Skeletal muscle satellite cell (primary cell): ENCODE results near the gene CAMTA1.
"Not testable (repeated sequence)": the region's sequence is repeated elsewhere in the genome, so short reads cannot be mapped to it uniquely, and the experiment has no call there.

Experiments
- H3K27me3 ChIP-seq: 2 replicates; pipeline ENCODE4 v1.7.0; 2013; ENCODE audit warnings: low read length; ENCODE audit not compliant: control insufficient read depth, insufficient read depth
- H3K36me3 ChIP-seq: 2 replicates; pipeline ENCODE4 v1.7.0; 2013; ENCODE audit warnings: mild to moderate bottlenecking, control low read depth, low read length; ENCODE audit not compliant: insufficient read depth
- H3K4me1 ChIP-seq: 2 replicates; pipeline ENCODE4 v1.7.0; 2013; ENCODE audit warnings: low read length; ENCODE audit not compliant: control insufficient read depth, insufficient read depth
- H3K4me2 ChIP-seq: 2 replicates; pipeline ENCODE4 v1.7.0; 2013; ENCODE audit warnings: mild to moderate bottlenecking, low read length
- H3K4me3 ChIP-seq: 2 replicates; pipeline ENCODE4 v1.7.0; 2013; ENCODE audit warnings: low read length
- H3K9ac ChIP-seq: 2 replicates; pipeline ENCODE4 v1.7.0; 2013; ENCODE audit warnings: mild to moderate bottlenecking, low read depth, low read length, moderate library complexity
- H3K9me3 ChIP-seq: replicated peaks from 2 replicates; pipeline ENCODE4 v1.7.0; 2013; ENCODE audit warnings: mild to moderate bottlenecking, control low read depth, low read length

The CAMTA1 gene

DNA sequence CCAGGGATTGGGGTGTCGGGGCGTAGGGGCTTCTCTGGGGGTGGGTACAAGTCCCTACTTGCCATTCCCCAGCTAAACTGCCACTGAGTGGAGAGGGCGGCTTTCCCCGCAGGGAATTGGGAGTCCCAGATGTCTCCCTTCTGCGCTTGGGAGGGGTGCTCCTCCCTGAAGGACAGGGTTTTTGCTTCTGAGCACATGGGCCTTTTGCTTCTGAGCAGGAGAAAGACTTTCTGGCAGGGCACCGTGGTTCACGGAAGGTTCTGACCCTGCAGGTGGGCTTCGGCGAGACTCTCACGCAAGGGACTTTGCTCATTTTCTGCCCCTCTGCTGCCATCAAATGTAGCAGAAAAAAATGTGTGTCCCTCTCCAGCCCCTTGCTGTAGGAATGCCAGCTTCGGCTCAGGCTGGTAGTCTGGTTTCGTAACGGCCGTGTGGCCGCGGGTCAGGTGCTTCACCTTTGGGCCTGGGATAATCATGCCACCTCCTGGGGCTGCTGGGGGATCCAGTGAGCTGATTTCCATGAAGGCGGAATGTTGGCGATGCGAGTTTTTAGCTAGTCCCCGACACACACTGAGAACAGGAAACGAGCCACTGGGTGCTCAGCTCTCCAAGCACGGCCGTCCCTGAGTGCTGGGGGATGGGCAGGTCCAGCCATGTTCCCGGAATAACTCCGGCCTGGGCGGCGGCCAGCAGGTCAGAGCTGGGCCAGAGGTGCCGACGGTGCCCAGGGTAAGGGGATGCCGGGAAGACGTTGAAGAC is 364.0 kb downstream of the CAMTA1 start:
- no peak overlapping the region for H3K9ac ChIP-seq
- H3K4me1 ChIP-seq = no peaks in the 10 kb centered on the region
- peaks cover 44% of the 10 kb centered on the region for H3K27me3 ChIP-seq
- H3K36me3 ChIP-seq = no peaks in the 10 kb centered on the region
- no peaks in the 10 kb centered on the region for H3K9me3 ChIP-seq
- no peak overlapping the region for H3K4me2 ChIP-seq
- no peak overlapping the region for H3K4me3 ChIP-seq

GRCh38 chr1:7150724-7151280 is 365.5 kb downstream of the CAMTA1 start:
- Histone ChIP-seq H3K4me2 (no peak overlapping the region), H3K9me3 (no peaks in the 10 kb centered on the region), H3K36me3 (no peaks in the 10 kb centered on the region), H3K4me3 (no peak overlapping the region), H3K27me3 (peaks cover 46% of the 10 kb centered on the region), H3K9ac (no peak overlapping the region), H3K4me1 (no peaks in the 10 kb centered on the region)

DNA sequence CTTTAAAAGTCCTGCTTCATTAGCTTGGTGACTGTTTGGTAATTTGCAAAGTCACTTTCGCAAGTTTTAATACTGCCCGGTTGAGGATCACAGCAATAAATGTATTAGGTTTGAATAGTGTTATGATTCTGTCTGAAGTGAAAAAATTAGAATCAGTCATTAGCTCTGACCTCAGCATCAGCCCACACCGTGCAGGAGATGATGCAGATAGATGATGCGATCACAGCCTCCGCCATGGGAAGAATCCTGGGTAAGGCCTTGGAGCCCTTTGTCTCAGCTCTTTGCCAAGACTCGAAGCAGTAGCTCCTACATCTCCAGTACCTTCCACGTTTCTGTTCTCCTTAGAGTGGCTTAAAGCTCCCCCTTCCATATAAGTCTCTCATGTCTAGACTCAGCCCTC is 366.7 kb downstream of the CAMTA1 start:
- no peaks in the 10 kb centered on the region for H3K4me1 ChIP-seq
- H3K4me3 ChIP-seq = no peak overlapping the region
- no peaks in the 10 kb centered on the region for H3K9me3 ChIP-seq
- no peak overlapping the region for H3K4me2 ChIP-seq
- H3K9ac ChIP-seq = no peak overlapping the region
- no peaks in the 10 kb centered on the region for H3K36me3 ChIP-seq
- H3K27me3 ChIP-seq = peaks cover 46% of the 10 kb centered on the region

DNA sequence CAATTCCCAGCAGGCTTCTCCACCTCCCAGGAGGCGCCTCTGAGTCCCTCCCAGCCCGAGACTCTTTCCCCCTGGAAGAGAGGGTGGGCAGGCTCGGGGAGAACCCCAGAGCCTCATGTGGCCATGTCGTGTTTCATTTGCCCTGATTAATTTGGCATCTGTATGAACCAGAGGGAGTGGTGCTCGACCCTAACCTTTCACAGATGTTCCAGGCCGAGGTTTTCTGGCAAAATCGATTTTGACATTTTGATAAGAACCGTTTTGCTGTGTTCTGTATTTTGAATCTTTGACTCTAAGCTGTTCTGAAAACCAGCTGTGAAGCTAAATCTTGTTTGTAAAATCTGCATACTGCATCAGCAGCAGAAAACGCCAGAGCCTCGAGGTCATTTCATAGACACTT is 367.4 kb downstream of the CAMTA1 start:
- H3K4me2 ChIP-seq = no peak overlapping the region
- peaks cover 46% of the 10 kb centered on the region for H3K27me3 ChIP-seq
- H3K9ac ChIP-seq = no peak overlapping the region
- H3K4me3 ChIP-seq = no peak overlapping the region
- H3K36me3 ChIP-seq = no peaks in the 10 kb centered on the region
- H3K4me1 ChIP-seq = no peaks in the 10 kb centered on the region
- H3K9me3 ChIP-seq = no peaks in the 10 kb centered on the region

- no peak overlapping the region for H3K9ac ChIP-seq
- H3K9me3 ChIP-seq = no peaks in the 10 kb centered on the region
- H3K4me3 ChIP-seq = no peak overlapping the region
- no peaks in the 10 kb centered on the region for H3K36me3 ChIP-seq
- H3K4me2 ChIP-seq = no peak overlapping the region
- H3K27me3 ChIP-seq = peaks cover 46% of the 10 kb centered on the region
- no peaks in the 10 kb centered on the region for H3K4me1 ChIP-seq
Observed at GRCh38 chr1:7153464-7153863, 368.2 kb downstream of the CAMTA1 start.

GRCh38 chr1:7159116-7159781 is 374.0 kb downstream of the CAMTA1 start:
- Histone ChIP-seq H3K4me2 (no peak overlapping the region), H3K27me3 (peaks cover 18% of the 10 kb centered on the region), H3K4me1 (no peaks in the 10 kb centered on the region), H3K9me3 (no peaks in the 10 kb centered on the region), H3K4me3 (no peak overlapping the region), H3K36me3 (no peaks in the 10 kb centered on the region), H3K9ac (no peak overlapping the region)

DNA sequence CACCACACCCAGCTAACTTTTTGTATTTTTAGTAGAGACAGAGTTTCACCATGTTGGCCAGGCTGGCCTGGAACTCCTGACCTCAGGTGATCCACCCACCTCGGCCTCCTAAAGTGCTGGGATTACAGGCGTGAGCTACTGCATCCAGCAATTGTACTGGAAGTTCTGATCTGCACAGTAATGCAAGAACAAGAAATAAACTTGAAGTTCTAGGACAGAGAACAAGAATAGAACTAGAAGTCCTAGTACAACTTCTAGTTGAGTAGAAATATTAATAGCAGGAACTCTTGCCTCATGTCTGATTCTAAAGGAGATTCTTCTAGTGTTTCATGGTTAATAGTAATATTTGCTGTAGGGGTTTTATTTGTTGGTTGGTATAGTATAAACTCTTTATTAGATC is 383.3 kb downstream of the CAMTA1 start:
- H3K4me3 ChIP-seq, H3K9ac ChIP-seq, H3K4me2 ChIP-seq, H3K4me1 ChIP-seq, H3K36me3 ChIP-seq, H3K9me3 ChIP-seq: not testable (repeated sequence)
- H3K27me3 ChIP-seq = peaks cover 23% of the 10 kb centered on the region

DNA sequence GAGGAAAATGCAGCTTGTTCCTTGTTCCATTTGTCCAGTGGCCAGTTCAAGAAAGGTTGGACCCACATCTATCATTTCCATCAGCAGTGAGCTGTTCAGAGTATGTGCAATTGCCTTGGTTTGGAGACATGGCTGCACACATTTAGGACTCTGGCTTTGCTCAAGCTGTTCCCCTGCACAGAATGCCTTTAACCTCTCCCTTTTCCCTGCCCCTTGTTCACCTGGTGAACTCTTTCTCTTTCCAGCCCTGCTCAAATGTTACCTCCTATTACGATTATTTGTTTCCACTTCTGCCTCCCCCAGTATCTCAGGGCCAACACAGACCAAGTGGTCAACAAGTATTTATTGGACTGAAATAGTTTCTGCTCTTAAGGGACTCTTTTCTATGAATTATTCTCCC is 385.9 kb downstream of the CAMTA1 start:
- no peaks in the 10 kb centered on the region for H3K9me3 ChIP-seq
- H3K27me3 ChIP-seq = peaks cover 26% of the 10 kb centered on the region
- no peak overlapping the region for H3K4me2 ChIP-seq
- H3K4me3 ChIP-seq = no peak overlapping the region
- H3K4me1 ChIP-seq = no peaks in the 10 kb centered on the region
- no peaks in the 10 kb centered on the region for H3K36me3 ChIP-seq
- no peak overlapping the region for H3K9ac ChIP-seq

DNA sequence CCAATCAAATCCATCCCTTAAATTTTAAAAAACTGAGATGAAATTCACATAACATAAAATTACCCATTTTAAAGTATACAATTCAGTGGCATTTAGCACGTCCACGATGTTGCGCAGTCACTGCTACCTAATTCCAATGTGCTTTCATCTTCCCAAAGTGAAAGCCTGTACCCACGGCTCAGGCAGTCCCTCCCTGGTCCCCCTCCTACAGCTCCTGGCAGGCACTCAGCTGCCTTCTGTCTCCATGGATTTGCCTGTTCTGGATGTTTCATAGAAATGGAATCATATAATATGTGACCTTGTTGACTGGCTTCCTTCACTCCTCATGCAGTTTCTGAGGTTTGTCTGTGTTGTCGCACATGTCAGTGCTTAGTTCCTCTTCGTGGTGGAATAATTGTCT is 386.3 kb downstream of the CAMTA1 start:
- H3K9me3 ChIP-seq = no peaks in the 10 kb centered on the region
- peaks cover 26% of the 10 kb centered on the region for H3K27me3 ChIP-seq
- H3K4me1 ChIP-seq = no peaks in the 10 kb centered on the region
- H3K36me3 ChIP-seq = no peaks in the 10 kb centered on the region
- no peak overlapping the region for H3K4me3 ChIP-seq
- no peak overlapping the region for H3K9ac ChIP-seq
- no peak overlapping the region for H3K4me2 ChIP-seq

DNA sequence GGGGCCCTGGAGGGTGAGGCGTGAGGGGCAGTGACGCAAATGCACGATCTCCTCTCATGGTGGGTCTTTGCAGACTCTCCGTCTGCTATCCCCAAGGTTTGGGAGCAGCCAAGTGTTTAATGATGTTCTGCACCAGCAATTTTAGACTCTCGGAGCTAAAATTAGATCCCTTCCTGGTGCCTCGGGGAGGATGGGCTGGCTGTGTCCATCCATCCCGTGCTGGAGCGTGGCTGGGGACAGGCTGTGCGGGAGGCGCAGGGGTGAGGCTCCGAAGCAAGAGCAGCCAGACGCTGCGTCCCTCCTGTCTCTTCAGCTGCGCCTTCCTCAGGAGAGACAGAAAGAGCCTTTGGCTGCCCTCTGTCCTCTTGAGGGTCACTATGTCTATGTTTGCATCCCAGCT is 387.6 kb downstream of the CAMTA1 start:
- Histone ChIP-seq H3K36me3 (no peaks in the 10 kb centered on the region), H3K4me1 (no peaks in the 10 kb centered on the region), H3K9ac (no peak overlapping the region), H3K4me3 (no peak overlapping the region), H3K4me2 (no peak overlapping the region), H3K9me3 (no peaks in the 10 kb centered on the region), H3K27me3 (peaks cover 26% of the 10 kb centered on the region)

DNA sequence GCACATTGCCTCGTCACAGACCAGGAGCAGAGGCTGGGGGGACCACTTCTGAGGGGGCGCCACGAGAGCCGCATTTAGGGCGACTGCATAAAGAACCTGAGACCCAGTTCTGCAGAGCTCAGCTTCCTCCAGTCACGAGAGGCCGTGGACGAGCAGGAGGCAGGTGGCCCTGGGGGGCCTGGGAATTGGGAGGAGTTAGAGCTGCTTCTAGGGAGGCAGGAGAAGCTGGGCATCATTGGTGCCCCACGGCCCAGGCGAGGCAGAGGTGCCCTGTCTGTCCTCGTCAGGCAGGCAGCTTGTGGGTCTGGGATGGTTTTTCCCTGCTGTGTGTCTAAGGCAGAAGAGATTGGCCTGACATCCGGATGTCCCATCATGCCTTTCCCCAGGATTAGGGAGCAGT is 389.3 kb downstream of the CAMTA1 start:
- no peaks in the 10 kb centered on the region for H3K9me3 ChIP-seq
- no peaks in the 10 kb centered on the region for H3K36me3 ChIP-seq
- peaks cover 26% of the 10 kb centered on the region for H3K27me3 ChIP-seq
- H3K4me2 ChIP-seq = no peak overlapping the region
- no peak overlapping the region for H3K9ac ChIP-seq
- H3K4me1 ChIP-seq = no peaks in the 10 kb centered on the region
- H3K4me3 ChIP-seq = no peak overlapping the region
